GM11168 (cell line): ENCODE measurements around the gene BHLHE40.

Experiments used
- in situ Hi-C: fragments of 300-500 bp; cut with MboI; formaldehyde crosslinking; loops from one replicate; pipeline ENCODE4 v1.12.0; 2022; ENCODE audit warnings: low sequenced_read_pairs; ENCODE audit not compliant: unreplicated experiment

The BHLHE40 gene

DNA sequence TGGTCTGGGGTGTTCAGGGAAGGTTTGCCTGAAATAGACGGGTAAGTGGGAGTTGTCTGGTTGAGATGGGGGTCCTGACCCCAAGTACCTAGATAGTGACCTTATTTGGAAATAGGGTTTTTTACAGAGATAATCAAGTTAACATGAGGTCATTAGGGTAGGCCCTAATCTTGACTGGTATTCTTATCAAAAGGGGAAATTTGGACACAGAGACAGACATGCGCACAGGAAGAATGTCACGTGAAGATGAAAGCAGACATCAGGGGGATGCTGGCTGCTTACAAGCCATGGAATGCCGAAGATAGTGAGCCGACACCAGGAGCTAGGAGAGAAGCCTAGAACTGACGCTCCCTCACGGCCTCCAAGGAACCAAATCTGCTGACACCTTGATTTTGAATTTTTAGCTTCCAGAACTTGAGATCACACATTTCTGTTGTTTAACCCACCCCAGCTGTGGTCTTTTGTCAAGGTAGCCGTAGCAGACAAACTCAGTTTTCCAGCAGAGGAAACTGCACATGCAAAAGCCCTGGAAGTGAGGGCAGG is 17.1 kb downstream of the BHLHE40 start:
- in situ Hi-C loops, result no loop called here

GRCh38 chr3:4996771-4997291 is 17.6 kb downstream of the BHLHE40 start:
- in situ Hi-C loops, result no loop called here

GRCh38 chr3:4997946-4998345 is 18.7 kb downstream of the BHLHE40 start:
- in situ Hi-C loops, result no loop called here

- in situ Hi-C loops, result no loop called here
Observed at GRCh38 chr3:4999531-5000184, 20.4 kb downstream of the BHLHE40 start.

DNA sequence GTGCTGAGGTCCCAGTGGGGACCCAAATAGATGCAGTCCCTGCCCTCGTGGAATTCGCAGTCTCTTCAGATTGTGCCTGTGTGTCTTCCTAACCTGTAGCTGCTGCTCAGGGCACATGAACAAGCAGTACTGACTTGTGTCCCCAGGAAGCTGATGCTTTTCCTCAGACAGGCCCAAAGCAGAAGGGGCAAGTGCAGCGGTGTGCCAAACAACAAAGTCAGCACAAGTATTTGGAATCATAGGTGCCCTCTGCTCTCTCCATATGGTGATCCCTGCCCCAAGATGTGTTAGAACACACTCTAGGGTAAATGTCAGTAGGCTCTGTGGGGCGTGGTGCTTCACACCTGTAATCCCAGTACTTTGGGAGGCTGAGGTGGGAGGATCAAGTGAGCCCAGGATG is 21.9 kb downstream of the BHLHE40 start:
- in situ Hi-C loops, result no loop called here

DNA sequence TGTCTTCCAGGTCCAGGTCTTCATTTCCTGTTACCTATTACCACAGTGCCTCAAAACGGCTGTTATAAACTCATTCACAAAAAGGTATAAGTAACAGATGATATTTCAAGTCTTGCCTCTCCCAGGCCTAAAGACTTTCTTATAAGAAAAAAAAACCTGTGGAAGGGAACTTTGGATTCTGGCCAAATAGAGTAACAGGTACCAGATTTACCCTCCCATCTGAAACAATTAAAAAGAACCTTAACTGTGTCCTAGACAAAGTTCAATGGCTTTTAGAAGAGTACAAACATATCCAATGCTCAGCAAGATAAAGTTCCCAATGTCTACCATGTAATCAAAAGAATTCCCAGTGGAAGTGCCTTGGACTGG is 22.6 kb downstream of the BHLHE40 start:
- in situ Hi-C loops, result no loop called here

DNA sequence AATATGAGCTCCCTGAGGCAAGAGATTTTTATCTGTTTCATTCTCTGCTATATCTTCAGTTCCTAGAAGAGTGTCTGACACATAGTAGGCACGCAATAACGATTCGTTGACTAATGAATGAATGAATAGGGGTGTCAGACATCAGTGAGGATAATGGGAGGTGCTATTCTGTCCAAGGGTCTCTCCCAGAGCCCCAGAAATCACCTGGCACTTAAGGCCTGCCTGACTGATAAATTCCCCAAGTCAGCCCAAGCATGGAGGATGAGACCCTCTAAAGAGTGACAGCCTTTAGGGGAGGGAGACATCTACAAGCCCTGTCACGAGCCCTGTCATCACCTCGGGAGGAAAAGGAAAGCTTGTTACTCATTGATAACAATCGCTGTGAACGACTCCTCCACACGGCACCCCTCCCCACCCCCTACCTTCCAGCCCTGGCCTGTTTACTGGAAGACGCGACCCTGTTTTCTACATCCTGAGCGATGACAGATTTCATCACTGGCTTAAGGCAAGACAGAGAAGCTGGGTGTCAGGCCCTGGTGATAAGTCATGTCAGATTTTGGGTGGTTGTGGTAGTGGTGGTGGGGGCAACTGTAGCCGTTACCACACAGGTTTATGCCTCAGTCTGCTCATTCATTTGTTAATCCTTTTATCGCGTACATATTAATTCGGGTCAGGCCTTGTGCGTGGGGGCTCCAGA is 23.1 kb downstream of the BHLHE40 start:
- in situ Hi-C loops, result no loop called here

DNA sequence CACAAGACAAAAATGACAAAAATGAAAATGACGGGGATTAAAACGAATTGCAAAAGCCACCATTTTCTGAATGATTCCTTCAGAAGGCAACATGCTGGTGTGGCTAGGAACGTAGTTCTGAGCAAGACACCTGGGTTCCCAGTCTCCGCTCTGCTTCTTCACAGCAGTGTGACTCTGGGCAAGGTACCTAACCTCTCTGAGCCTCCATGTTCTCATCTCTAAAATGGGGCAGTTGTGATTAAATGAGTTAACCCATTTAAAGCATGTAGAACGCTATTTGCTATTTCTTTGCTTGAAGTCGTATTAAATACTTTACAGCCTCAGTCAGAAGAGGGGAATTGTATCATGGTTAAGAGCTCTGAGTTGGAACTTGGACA is 23.6 kb downstream of the BHLHE40 start:
- in situ Hi-C loops, result no loop called here

DNA sequence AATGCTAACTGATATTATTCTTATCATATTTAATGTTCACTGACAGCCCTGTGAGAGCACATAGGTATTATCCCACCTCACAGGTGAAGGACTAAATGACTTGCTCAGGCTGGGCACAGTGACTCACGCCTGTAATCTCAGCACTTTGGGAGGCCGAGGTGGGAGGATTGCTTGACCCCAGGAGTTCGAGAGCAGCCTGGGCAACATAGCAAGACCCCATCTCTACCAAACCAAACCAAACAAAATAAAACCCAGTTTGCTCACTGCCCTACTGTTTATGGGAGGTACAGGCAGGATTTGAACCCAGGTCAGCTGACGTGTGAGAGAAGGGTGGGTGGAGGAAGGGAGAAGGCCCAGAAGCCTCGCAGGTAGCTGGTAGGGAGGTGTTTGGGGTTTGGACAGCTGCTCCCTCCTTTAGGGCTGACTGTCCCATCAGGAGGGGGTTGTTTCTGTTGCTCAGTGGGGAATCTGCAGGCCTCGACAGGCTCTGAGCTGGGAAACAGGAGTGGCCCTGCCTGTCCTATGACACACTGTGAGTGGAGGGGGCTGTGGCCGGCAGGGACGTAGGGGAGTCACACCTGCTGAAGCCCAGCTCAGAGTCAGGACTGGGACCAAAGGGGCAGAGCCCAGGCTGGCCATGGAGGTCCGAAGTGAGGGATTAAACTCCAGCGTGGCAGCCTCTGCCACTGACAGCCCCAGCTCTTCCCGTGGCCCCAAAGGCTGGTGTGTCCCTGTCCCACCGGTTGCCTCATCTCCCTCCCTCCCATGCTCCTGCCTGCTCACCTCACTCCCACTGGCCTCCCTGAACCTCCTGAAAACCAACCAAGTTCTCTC is 25.3 kb downstream of the BHLHE40 start:
- in situ Hi-C loops, result no loop called here

GRCh38 chr3:5005367-5005766 is 26.1 kb downstream of the BHLHE40 start:
- in situ Hi-C loops, result no loop called here

DNA sequence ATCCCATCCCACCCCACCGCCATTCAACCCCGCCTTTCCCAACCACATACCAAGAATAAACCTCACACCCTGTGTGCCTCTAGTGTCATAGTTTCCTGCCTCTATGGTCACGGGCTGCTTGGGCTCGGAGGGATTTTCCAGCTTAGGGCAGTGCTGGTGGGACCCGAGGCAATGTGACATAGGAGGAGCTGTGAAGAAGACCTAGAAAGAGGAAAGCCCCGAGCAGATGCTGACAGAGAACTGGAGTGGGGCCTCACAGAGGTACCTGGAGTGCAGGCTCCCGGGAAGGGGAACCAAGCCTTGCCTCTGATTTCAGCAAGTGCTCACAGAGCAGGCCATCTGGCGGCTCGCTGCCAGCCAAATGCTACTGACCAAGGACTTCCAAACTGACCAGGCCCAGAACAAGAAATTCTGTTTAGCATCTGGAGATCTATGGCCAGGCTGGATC is 27.5 kb downstream of the BHLHE40 start:
- in situ Hi-C loops, result no loop called here

DNA sequence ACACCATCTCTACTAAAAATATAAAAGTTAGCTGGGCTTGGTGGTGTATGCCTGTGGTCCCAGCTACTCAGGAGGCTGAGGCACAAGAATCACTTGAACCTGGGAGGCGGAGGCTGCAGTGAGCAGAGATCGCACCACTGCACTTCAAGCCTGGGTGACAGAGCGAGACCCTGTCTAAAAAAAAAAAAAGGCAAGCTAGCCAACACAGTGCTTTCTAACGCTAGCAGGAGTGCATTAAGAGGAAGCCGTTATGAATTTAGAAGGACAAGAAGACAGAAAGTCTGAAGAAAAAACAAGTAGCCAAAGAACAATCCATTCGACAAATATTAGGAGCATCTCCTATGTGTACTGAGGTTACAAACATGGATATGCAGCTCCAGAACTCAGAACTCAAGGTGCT is 28.6 kb downstream of the BHLHE40 start:
- in situ Hi-C loops, result no loop called here

DNA sequence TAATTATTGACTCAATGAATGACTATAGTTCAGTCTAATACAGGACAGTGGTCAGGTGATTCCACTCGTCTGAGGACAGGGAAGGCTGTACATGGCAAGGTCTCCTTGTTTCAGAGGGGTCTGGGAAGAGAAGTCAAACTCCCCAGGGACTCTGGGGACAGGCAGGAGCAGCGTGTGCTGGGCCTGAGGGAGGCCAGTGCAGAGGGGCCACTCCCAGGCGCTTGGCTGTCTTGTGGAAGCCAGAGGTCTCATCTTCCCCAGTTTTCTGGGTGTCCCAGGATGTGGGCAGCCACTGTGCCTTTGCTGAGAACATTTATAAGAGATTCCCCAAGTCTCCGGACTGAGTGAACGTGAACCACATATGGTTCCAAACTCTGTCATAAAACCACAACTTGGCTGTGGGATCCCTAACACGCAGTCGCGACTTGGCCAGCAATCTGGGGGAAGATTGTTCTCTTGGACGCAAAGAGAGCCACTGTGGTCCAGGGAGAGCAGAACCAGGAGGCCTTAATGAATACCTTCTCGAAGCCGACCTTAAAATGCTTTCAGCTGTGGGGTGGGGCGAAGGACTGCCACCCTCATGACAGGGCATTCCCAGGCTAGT is 30.4 kb downstream of the BHLHE40 start:
- in situ Hi-C loops, result no loop called here

- in situ Hi-C loops, result no loop called here
Observed at GRCh38 chr3:5010140-5010539, 30.9 kb downstream of the BHLHE40 start.

DNA sequence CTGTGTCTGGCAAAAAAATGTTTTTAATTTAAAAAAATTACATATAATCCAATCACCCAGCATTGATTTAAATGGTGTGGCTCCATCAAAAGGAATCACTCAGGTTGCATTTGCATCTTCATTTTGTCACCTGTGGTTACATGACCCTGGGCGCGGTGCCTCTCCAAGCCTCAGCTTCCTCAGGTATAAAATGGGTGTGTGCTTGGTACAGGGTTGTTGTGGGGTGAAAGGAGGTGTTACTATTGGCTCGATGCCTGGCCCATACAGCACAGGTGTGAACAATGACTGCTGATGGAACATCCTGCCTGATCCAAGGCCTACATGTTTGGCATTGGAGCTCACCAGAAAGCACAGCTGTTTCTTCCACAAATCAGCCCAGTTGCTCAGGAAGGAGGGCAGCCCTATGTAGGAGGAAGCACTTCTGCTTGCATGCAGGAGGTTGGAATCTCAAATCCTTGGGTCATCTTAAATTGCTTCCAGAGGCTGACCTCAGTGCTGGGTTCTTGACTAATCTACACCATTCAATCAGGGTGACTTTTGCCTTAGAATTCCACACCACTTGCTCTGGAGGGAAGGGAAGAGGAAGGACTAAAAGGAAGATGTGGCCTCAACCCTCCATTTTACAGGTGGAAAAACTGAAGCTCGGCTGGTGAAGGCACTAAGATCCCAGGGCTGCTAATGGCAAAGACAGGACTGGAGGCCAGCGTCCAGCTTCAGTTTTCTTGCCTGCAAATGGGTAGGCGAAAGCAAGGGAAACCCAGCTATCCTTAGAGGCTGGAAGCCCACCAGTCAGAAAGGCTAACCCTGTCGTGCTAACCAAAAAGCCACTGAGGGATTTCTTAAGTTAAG is 31.7 kb downstream of the BHLHE40 start:
- in situ Hi-C loops, result no loop called here

GRCh38 chr3:5011555-5012256 is 32.5 kb downstream of the BHLHE40 start:
- in situ Hi-C loops, result no loop called here

- in situ Hi-C loops, result no loop called here
Observed at GRCh38 chr3:5012367-5012766, 33.1 kb downstream of the BHLHE40 start.

GRCh38 chr3:5013021-5013906 is 34.0 kb downstream of the BHLHE40 start:
- in situ Hi-C loops, result no loop called here
